Stimulated activated CD4-positive, alpha-beta T cell treated with anti-CD3 and anti-CD28 coated beads, TNF-alpha, amount 100 ng/mL, for 48 hours (primary cell): ENCODE results near the gene MPPED1.

Experiments used
- DNase-seq, 3 donors: peaks; one replicate each; pipeline ENCODE4 v3.0.0-alpha.2; 2020; ENCODE audit warnings: low read depth in 3 of 3

Gene MPPED1

GRCh38 chr22:43411040-43411868, 560 bp upstream of the MPPED1 start:
- no peak for DNase-seq

GRCh38 chr22:43412808-43413795, 1.3 kb downstream of the MPPED1 start:
- DNase-seq = no peak

GRCh38 chr22:43413826-43414225, 2.0 kb downstream of the MPPED1 start:
- no peak for DNase-seq

GRCh38 chr22:43415681-43416080, 3.9 kb downstream of the MPPED1 start:
- DNase-seq = no peak

- no peak for DNase-seq
Observed at GRCh38 chr22:43417555-43417954, 5.7 kb downstream of the MPPED1 start.

- no peak for DNase-seq
Observed at GRCh38 chr22:43418079-43418825, 6.4 kb downstream of the MPPED1 start.

GRCh38 chr22:43419371-43420080, 7.7 kb downstream of the MPPED1 start:
- DNase-seq = no peak

GRCh38 chr22:43421046-43421665, 9.3 kb downstream of the MPPED1 start:
- no peak for DNase-seq

GRCh38 chr22:43421914-43422615, 10.3 kb downstream of the MPPED1 start:
- DNase-seq = no peak

- no peak for DNase-seq
Observed at GRCh38 chr22:43423046-43423445, 11.2 kb downstream of the MPPED1 start.

- no peak for DNase-seq
Observed at GRCh38 chr22:43424201-43424600, 12.4 kb downstream of the MPPED1 start.

- DNase-seq = no peak
Observed at GRCh38 chr22:43424666-43425630, 13.1 kb downstream of the MPPED1 start.

GRCh38 chr22:43425976-43426785, 14.4 kb downstream of the MPPED1 start:
- no peak for DNase-seq

- DNase-seq = no peak
Observed at GRCh38 chr22:43426816-43427215, 15.0 kb downstream of the MPPED1 start.

GRCh38 chr22:43427296-43428004, 15.6 kb downstream of the MPPED1 start:
- DNase-seq = no peak

GRCh38 chr22:43428005-43428485, 16.2 kb downstream of the MPPED1 start:
- no peak for DNase-seq

- DNase-seq = no peak
Observed at GRCh38 chr22:43428521-43428920, 16.7 kb downstream of the MPPED1 start.
